NT2/D1 (cell line): ENCODE measurements around the gene EXD3.
"Not testable (repeated sequence)": the region's sequence is repeated elsewhere in the genome, so short reads cannot be mapped to it uniquely, and the experiment has no call there.

Source experiments
- DNase-seq: peaks from one replicate; pipeline ENCODE4 v3.0.0-alpha.2; 2011; ENCODE audit warnings: low read depth, low spot score
- H3K27me3 ChIP-seq: 2 replicates; pipeline ENCODE4 v1.6.0; 2011; ENCODE audit warnings: mild to moderate bottlenecking; ENCODE audit not compliant: insufficient read length, insufficient read depth
- H3K36me3 ChIP-seq: 2 replicates; pipeline ENCODE4 v1.6.1; 2011; ENCODE audit warnings: mild to moderate bottlenecking, low read length, mixed read lengths; ENCODE audit not compliant: insufficient read depth, insufficient read length
- H3K4me1 ChIP-seq: 2 replicates; pipeline ENCODE4 v1.5.1; 2011; ENCODE audit not compliant: insufficient read depth, insufficient read length
- H3K4me3 ChIP-seq: 2 replicates; pipeline ENCODE4 v1.5.1; 2011; ENCODE audit warnings: low read depth; ENCODE audit not compliant: insufficient read length
- H3K9ac ChIP-seq: 2 replicates; pipeline ENCODE4 v1.6.0; 2011; ENCODE audit warnings: low read depth; ENCODE audit not compliant: insufficient read length
- H3K9me3 ChIP-seq: 2 replicates; pipeline ENCODE4 v1.5.1; 2011; ENCODE audit warnings: mild to moderate bottlenecking, low read length; ENCODE audit not compliant: insufficient read depth
- SUZ12 ChIP-seq: IDR thresholded peaks from 2 replicates; pipeline ENCODE4 v1.6.1; 2011; ENCODE audit not compliant: insufficient read length, insufficient read depth; ENCODE audit errors: extremely low read depth
- YY1 ChIP-seq: IDR thresholded peaks from 2 replicates; pipeline ENCODE4 v1.6.1; 2011; ENCODE audit not compliant: insufficient read length, insufficient read depth
- ZNF274 ChIP-seq: IDR thresholded peaks from 2 replicates; pipeline ENCODE4 v1.6.1; 2011; ENCODE audit warnings: mild to moderate bottlenecking, low read depth, low read length

Gene EXD3

DNA sequence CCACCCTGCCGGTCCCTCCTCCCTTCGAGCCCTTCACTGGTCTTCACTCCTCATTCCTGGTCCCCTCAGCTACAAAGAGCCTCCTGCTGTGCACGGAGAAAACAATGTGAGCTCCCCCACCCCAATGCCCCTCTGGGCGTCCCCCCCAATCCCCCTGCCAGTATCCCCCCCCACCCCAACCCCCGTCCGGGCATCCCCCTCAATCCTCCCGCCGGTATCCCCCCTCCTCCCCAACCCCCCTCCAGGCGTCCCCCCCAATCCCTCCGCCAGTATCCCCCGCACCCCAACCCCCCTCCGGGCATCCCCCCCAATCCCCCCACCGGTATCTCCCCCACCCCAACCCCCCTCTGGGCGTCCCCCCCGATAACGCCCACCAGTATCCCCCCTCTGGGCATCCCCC lies 42.8 kb downstream of the EXD3 start:
- H3K36me3 ChIP-seq = no peaks in the 10 kb centered on the region
- H3K27me3 ChIP-seq = no peaks in the 10 kb centered on the region
- peaks cover 7% of the 10 kb centered on the region for H3K4me1 ChIP-seq
- peaks cover 5% of the 10 kb centered on the region; the same call in 1 of the 2 replicates for H3K9me3 ChIP-seq
- H3K4me3 ChIP-seq = no peak overlapping the region
- no peak overlapping the region for H3K9ac ChIP-seq
- DNase-seq = no peak
- TF ChIP-seq SUZ12 (no peak), YY1 (no peak), ZNF274 (no peak)

DNA sequence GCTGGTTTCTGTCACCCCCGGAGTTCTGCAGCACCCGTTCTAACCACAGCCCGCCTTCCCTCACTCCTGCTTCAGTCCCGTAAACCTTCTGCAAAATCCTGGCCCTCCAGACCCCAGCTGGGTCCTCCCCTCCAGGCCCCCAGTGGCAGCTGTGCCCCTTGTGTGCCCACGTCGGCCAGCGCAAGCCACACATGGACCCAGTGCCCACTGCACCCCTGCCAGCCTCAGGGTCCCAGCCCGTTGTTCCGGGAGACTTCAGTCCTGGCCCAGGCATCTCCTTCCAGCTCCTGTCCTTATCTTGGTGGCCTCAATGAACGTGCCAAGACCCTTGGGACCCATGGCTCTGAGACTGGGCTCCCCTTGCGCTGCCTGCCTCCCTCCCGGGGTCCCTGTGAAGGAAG lies 43.2 kb downstream of the EXD3 start:
- Histone ChIP-seq H3K36me3 (no peaks in the 10 kb centered on the region), H3K4me1 (peaks cover 7% of the 10 kb centered on the region), H3K9me3 (peaks cover 6% of the 10 kb centered on the region; the same call in 1 of the 2 replicates), H3K27me3 (no peaks in the 10 kb centered on the region), H3K9ac (no peak overlapping the region), H3K4me3 (no peak overlapping the region)
- TF ChIP-seq ZNF274 (no peak), YY1 (no peak), SUZ12 (no peak)
- no peak for DNase-seq

DNA sequence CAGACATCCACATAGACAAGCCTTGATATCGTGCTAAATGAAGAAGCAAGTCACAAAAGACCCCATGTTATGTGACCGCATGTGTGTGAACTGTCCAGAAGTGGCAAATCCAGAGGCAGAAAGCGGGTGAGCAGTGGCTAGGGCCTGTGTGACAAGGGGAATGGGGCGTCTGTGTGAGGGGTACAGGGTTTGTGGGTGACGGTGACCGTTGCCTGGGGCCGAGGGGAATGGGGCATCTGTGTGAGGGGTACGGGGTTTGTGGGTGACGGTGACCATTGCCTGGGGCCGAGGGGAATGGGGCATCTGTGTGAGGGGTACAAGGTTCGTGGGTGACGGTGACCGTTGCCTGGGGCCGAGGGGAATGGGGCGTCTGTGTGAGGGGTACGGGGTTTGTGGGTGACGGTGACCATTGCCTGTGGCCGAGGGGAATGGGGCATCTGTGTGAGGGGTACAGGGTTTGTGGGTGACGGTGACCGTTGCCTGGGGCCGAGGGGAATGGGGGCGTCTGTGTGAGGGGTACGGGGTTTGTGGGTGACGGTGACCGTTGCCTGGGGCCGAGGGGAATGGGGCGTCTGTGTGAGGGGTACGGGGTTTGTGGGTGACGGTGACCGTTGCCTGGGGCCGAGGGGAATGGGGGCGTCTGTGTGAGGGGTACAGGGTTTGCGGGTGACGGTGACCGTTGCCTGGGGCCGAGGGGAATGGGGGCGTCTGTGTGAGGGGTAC lies 44.1 kb downstream of the EXD3 start:
- H3K9ac ChIP-seq, H3K27me3 ChIP-seq, H3K36me3 ChIP-seq, H3K9me3 ChIP-seq, H3K4me3 ChIP-seq, DNase-seq: not testable (repeated sequence)
- peaks cover 11% of the 10 kb centered on the region for H3K4me1 ChIP-seq

DNA sequence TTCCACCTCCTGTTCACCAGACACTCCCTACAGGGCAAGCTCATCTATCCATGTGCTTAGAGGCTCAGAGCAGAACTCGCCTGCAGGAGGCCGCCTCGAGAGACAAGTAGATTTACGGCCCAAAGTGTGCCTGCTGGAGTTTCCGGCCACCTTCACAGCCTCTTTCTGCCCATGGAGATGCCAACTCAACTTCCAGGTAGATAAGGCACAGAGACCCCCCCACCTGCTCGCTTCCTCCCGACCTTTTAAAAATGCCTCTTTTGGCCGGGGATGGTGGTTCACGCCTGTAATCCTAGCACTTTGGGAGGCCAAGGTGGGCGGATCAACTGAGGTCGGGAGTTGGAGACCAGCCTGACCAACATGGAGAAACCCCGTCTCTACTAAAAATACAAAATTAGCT lies 46.6 kb downstream of the EXD3 start:
- no peak overlapping the region for H3K4me3 ChIP-seq
- H3K27me3 ChIP-seq = no peaks in the 10 kb centered on the region
- DNase-seq = no peak
- H3K4me1 ChIP-seq = peaks cover 8% of the 10 kb centered on the region
- TF ChIP-seq YY1 = no peak
- TF ChIP-seq ZNF274 = no peak
- no peak for TF ChIP-seq SUZ12
- H3K36me3 ChIP-seq = no peaks in the 10 kb centered on the region
- H3K9me3 ChIP-seq = peaks cover 6% of the 10 kb centered on the region; the same call in 1 of the 2 replicates
- H3K9ac ChIP-seq = no peak overlapping the region

DNA sequence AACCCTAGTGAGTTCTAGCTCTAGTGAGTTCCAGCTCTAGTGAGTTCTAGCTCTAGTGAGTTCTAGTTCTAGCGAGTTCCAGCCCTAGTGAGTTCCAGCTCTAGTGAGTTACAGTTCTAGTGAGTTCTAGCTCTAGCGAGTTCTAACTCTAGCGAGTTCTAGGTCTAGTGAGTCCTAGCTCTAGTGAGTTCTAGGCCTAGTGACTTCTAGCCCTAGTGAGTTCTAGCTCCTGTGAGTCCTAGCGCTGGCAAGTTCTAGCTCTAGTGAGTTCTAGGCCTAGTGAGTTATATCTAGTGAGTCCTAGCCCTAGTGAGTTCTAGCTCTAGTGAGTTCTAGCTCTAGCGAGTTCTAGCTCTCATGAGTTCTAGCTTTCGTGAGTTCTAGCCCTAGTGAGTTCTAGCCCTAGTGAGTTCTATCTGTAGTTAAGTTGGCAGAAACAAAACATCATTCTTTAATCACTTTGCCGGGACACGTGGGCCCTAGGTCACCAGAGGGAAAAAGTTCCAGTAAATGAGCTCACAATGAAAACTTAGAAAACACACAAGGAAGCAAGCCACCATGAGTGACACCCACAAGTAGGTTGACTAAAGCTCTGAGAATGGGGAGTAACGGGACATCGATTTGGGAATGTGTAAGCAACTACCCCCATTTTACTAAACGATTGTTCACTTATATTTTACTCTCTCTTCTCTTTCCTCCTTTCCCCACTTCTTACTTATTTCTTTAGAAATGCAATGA lies 47.5 kb downstream of the EXD3 start:
- Histone ChIP-seq H3K4me3 (no peak overlapping the region), H3K36me3 (no peaks in the 10 kb centered on the region), H3K9ac (no peak overlapping the region), H3K27me3 (no peaks in the 10 kb centered on the region), H3K4me1 (peaks cover 8% of the 10 kb centered on the region), H3K9me3 (peaks cover 6% of the 10 kb centered on the region; the same call in 1 of the 2 replicates)
- TF ChIP-seq ZNF274 = no peak
- no peak for TF ChIP-seq YY1
- TF ChIP-seq SUZ12 = no peak
- no peak for DNase-seq

DNA sequence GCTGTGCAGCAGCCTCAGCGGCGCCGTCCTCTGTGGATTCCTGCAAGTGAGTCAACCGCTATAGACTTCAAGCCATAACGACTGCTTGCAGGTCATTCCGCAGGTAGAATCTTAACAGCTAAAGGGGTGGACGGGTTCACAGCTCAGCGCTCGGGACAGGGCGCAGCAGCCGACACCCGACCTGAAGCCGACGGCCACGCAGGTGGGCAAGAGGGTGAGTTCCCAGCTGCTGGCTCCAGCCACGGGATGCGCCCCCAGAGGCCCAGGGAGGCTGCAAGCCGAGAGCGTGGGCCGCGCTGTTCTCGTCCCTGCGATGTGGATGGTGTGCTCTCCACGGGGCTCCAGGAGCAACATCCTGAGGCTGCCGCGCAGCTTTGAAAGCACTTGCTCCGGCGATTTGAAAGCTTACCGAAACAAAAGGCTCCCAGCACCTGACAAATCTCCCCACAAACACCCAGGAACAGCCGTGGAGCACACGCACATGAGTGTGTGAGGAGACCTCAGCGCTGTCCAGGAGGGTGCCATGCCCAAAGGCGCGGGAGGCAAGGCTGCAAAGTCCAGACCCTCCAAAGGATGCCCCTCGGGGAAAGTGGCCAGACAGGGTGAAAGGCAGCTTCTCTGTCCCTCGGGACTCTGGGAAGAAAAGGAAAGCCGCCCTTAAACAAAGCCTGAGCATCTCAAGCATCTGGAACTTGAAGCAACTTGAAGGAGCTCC lies 48.7 kb downstream of the EXD3 start:
- Histone ChIP-seq H3K36me3 (no peaks in the 10 kb centered on the region), H3K27me3 (no peaks in the 10 kb centered on the region), H3K9me3 (peaks cover 6% of the 10 kb centered on the region; the same call in 1 of the 2 replicates), H3K4me1 (peaks cover 11% of the 10 kb centered on the region), H3K4me3 (no peak overlapping the region), H3K9ac (no peak overlapping the region)
- no peak for DNase-seq
- TF ChIP-seq SUZ12 = no peak
- no peak for TF ChIP-seq ZNF274
- no peak for TF ChIP-seq YY1

DNA sequence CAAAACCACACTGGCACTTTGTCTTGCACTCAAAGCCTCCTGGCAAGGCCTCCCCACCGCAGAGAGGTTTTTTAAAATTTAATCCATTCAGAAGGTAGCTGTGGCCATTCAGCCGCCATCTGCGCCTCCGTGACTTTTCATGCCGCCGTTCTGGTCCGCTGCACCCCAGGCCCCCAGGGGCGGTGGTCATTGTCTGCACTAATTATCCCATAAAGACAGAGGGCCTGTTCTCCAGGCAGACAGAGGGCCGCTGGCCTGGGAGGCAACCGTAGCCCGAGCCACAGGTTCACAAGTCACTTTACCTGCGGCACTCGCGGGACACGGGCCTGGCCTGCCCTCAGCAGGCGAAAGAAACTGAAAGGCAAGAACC lies 49.4 kb downstream of the EXD3 start:
- Histone ChIP-seq H3K9ac (no peak overlapping the region), H3K9me3 (peaks cover 6% of the 10 kb centered on the region; the same call in 1 of the 2 replicates), H3K36me3 (no peaks in the 10 kb centered on the region), H3K4me3 (no peak overlapping the region), H3K27me3 (no peaks in the 10 kb centered on the region), H3K4me1 (peaks cover 11% of the 10 kb centered on the region)
- TF ChIP-seq SUZ12 (no peak), YY1 (no peak), ZNF274 (no peak)
- no peak for DNase-seq
